GM18858 (cell line): ENCODE data around the gene LAG3.
A peak's percentile ranks its signal among the peaks of the same experiment; 100 is the strongest.
"Not testable (repeated sequence)": the region's sequence is repeated elsewhere in the genome, so short reads cannot be mapped to it uniquely, and the experiment has no call there.

ENCODE experiments used
- ATAC-seq: cut with Tn5 transposase; IDR thresholded peaks from one replicate; pipeline ENCODE4 v1.9.1; 2021; ENCODE audit not compliant: unreplicated experiment

LAG3 gene

DNA sequence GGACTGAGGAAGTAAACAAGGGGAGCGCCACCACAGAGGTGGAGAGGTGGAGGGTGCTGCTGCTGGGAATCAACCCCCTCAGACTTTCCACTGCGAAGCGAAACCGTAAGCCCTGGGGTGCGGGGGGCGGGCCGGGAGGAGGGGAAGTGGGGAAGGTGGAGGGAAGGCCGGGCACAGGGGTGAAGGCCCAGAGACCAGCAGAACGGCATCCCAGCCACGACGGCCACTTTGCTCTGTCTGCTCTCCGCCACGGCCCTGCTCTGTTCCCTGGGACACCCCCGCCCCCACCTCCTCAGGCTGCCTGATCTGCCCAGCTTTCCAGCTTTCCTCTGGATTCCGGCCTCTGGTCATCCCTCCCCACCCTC, at the start of gene LAG3:
LAG3 (plus strand) TSS at position 190 of the 365 bp plus-strand sequence. CDS start 333 bp downstream, outside the sequence.
- ATAC-seq: no peak

DNA sequence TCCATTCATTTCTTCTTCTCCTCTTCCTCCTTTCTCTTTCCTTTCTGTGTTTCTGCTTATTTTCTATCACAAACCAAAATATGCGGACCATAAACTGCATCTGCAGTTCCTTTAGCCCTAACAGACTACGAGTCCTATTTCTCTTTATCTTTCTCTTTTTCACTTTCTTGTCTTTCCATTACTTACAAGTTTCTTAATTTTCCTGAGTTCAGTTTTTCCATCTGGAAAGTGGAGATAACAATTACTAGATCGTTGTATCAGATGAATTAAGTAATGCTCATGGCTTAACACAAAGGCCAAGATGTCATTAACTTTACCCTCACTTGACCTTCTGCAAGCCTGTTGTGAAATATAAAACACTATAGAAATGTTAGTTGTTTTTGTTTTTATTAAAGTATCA, 49.5 kb upstream of the LAG3 start:
- ATAC-seq: no peak

DNA sequence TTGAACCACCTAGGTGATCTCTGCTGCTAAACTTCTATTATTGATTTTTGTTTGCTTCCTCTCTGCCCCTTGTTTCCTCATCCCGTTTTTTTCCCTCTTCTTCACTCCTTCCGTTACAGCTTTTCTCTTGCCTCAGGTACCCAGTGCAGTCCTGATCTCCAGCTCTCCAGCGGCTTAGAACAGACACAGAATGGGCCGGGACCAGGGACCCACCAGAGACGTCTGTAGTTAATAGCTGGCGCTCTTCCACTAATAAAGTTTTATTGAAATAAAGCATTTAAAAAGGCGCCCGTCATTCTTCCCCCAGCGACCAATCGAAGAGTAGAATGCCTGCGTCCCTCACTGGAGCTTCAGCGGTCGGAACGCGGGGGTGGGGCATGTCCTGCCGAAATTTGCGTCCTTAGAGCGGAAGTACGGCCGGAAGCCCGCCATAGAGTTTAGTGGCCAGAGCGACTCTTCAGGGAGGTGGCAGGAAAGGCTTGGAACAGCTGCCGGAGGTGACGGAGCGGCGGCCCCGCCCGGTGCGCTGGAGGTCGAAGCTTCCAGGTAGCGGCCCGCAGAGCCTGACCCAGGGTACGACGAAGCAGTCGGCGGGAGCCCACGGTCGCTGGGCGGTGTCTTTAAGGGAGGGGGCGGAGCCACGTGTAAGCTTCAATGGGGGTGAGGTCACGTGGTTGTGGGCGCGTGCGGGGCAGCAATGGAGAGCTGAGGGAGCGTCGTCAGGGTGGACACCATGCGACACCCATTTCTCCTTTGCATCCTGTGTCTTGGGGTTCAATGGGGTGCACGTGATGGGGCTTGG, 48.5 kb upstream of the LAG3 start, which contains the start of gene COPS7A:
COPS7A (plus strand) TSS at position 440 of the 802 bp plus-strand sequence. CDS start 611 bp downstream, outside the sequence.
- peak; percentile 69 for ATAC-seq

DNA sequence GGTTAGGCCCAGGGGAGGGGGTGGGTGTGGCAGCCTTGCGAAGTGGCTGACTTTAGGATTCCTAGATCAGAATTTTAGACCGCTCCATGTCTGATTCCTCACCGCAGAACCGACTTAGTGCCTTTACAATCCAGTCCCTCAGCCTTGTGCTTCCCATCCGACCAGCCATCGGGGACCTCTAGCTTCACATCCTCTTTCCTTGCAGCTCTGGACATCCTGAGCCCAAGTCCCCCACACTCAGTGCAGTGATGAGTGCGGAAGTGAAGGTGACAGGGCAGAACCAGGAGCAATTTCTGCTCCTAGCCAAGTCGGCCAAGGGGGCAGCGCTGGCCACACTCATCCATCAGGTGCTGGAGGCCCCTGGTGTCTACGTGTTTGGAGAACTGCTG, 47.9 kb upstream of the LAG3 start:
- ATAC-seq: peak; percentile 20

GRCh38 chr12:6725350-6725749, 47.0 kb upstream of the LAG3 start:
- no peak for ATAC-seq

DNA sequence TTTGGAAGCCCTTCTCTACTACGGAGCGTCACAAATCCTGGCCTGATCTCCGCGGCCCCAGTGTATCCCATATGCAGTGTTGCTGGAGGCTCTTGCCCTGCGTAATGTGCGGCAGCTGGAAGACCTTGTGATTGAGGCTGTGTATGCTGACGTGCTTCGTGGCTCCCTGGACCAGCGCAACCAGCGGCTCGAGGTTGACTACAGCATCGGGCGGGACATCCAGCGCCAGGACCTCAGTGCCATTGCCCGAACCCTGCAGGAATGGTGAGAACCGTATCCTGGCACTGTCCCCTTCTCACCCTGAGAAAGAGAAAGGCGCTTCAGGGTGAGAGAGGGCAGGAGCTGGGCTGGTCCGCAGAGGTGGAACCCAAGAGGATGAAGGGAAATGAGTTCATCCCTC, 43.1 kb upstream of the LAG3 start:
- no peak for ATAC-seq

- ATAC-seq: no peak
These were observed 42.2 kb upstream of the LAG3 start for GRCh38 chr12:6730169-6730568.

DNA sequence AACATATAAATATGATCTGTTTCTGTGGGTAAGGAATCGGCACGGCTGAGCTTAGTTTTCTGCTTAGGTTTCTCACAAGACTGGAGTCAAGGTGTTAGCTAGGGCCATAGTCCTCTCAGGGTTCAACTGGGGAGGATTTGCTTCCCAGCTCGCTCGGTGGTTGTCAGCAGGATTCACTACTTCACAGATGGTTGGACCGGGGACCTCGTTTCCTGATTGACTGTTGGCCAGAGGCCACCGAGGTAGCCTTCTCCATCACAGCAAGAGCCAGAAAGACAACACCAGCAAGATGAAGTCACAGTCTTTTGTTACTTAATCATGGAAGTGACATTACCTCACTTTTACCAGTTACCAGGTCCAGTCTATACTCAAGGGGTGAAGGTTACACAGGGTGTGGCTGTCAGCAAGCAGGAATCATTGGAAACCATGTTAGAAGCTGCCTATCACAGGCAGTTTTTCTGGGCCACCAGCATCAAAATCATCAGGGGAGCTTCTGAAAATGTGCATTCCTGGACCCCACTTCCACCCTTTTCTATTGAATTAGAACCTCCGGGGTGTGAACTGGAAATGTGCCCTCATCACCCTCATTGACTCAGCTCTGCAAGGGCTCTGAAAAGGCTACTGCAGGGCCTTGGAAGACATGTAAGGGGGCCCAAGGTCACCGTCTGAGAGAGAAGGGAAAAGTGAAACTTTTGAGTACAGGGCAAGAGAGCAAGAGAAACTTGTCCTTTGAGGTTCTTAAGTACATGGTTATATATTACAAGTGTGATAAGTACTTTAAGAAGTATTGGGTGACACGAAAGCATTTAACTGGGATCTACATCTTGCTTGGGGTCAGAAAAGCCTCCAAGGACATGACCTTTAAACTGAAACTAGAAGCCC, 37.6 kb upstream of the LAG3 start:
- ATAC-seq: no peak

GRCh38 chr12:6735448-6736191, 36.7 kb upstream of the LAG3 start:
- no peak for ATAC-seq

DNA sequence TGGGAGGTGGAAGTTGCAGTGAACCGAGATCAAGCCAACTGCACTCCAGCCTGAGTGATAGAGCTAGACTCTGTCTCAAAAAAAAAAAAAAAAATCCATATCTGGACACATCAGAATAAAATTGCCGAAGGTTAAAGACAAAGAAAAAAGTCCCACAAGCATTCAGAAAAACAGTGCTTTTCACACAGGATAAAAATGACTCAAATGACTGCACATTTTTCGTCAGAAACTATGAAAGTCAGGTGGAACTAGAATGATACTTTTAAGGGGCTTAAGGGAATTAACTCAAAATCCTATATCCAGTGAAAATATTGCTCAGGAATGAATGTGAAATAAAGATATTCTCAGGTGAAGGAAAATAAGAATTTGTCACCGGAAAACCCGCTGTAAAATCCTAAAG, 35.6 kb upstream of the LAG3 start:
- no peak for ATAC-seq

- ATAC-seq: not testable (repeated sequence)
These were observed 30.2 kb upstream of the LAG3 start for GRCh38 chr12:6742080-6742479.

DNA sequence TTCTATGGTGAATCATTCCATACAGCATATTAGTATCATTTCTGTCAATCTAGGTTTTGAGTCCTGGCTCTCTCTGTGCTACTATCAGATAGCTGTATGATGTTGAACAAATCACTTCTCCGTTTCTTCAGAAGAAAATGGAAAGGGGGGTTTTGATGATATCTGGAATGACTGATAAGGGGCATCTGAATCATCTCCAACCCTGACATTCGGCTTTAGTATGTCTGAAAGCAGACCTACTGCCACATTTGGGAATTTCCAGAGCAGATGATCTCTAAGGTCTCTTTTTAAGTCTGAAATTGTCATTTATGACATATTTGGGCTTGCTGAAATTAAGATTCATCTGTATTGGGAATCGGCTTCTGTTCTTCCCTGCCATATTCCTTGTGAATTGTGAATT, 29.5 kb upstream of the LAG3 start:
- ATAC-seq: no peak

DNA sequence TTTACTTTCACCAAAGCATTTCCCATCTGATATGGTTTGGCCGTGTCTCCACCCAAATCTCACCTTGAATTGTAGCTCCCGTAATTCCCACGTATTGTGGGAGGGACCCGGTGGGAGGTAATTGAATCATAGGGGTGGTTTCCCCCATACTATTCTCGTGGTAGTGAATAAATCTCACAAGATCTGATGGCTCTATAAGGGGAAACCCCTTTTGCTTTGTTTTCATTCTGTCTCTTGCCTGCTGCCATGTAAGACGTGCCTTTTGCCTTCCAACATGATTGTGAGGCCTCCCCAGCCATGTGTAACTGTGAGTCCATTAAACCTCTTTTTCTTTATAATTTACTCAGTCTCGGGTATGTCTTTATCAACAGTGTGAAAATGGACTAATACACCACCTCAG, 29.0 kb upstream of the LAG3 start:
- ATAC-seq: not testable (repeated sequence)

DNA sequence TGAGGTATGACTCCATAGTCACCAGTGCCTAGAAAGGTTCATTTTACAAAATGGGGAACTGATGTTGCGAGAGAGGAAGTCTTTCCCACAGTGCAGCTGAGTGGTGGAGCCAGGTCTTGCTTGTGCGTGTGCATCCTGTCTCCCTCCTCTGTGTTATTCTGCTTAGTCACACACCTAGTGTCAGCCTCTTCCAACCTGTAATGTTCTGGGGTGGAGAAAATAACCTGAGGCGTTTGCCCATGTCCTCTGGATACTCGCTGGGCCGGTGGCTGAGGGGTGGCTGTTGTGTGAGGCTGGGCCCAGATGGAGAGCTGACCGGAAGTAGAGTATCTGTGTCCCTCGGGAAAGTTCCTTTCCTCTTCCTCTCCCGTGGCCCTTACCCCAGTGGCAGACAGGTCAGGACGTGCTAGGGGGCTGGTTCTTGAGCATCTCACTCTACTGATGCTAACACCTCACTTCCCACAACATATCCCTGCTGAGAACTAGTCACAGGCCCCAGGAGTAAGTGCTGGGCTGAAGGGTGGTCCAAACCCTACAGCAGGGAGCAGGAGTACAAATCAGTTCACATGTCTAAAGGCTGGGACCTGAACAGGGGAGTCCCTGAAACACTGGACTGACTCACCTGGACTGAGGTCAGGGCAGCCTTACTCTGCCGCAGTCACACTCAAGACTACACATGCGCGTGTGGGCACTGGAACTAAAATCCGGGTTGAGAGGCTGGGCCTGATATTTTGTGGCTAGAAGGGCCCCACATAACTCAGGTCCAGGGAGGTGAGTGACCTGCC, 26.4 kb upstream of the LAG3 start:
- no peak for ATAC-seq

DNA sequence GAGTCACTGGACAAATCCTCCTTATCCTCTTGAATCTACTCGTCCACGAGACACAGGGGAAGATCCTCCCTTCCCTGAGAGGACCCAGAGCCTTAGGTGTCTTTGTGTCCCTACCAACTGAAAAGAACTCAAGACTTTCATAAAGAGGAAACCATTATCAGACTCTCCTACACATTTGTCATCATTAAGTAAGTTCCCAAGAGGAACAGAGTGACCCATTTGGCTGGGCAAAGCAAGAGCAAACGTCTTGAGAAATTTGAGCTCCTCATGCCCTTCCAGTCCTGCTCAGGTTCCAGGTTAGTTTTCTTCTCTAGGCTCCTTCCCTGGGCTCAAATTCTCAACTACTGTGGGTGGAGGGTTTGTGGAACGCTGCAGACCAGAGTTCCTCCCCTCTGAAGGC, 25.1 kb upstream of the LAG3 start:
- ATAC-seq: no peak

- no peak for ATAC-seq
These were observed 23.6 kb upstream of the LAG3 start for GRCh38 chr12:6748761-6749160.

DNA sequence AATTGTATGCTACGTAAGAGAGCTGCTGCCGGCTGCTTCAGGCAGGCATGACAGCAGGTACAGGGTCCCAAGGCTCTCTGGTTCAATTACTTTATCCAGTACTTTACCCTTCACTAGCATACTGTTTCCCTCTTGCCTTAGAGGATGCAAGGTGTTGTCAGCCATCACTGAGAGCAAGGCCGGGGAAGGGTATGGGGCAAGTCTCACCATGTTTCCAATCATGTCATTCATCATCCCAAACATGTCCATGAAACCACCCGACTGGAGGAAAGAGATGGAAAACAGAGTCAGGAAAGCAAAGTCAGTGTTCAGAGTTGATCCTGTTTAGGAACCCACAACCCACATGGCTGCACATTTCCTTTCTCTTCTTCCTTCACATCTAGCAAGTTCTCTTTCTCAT, 21.8 kb upstream of the LAG3 start:
- ATAC-seq: no peak

- no peak for ATAC-seq
These were observed 20.6 kb upstream of the LAG3 start for GRCh38 chr12:6751767-6752166.

DNA sequence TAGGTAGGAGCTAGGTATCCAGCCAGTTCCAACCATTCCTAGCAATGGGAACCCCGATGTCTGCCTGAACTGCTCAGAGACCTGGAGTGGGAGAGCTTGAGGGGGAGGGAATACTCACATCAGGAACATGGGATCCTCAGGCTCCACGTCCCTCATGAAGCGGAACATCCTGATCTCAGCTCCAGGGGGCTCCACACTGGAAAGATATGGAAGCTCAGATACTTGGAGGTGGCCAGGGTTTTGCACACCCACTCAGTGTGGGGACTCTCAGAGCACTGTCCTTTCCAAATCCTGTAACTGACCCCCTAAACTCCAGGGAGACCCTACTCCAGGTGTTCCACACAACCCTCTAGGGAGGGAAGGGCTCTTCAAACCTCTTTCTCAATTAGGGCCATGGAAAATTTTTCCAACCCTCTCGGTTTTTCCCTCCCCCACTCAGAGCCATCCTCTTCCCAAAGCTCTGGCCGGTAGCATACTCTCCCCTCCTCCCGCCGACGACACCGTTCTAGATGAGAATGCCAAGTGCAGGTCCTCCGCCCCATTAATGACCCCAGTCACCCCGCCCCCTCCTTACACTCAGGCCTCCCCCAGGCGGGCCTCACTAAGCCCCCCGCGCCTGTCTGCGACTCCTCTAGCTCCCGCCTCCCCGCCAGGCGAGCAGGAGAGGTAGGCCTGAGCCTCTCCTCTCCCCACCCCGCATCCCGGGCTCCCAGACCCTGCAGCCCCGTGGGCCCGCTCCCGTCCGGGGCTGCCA, 20.0 kb upstream of the LAG3 start:
- no peak for ATAC-seq
